Endothelial cell (in vitro differentiated cells): Measurements from ENCODE around the gene TTLL9. TPM values are rescaled to one million over a fixed set of nuclear protein-coding genes. Genes with fewer than 3 reads are reported as not detected.

Experiments
- DNase-seq: peaks from one replicate; pipeline ENCODE4 v3.0.0; 2021; ENCODE audit warnings: low spot score
- H3K27ac Mint-ChIP-seq: one replicate; pipeline ENCODE4 v1.8.0; 2021; ENCODE audit warnings: mixed read lengths, inconsistent platforms; ENCODE audit not compliant: unreplicated experiment
- H3K27me3 Mint-ChIP-seq: one replicate; pipeline ENCODE4 v1.8.0; 2021; ENCODE audit warnings: mild to moderate bottlenecking, moderate library complexity, mixed read lengths, inconsistent platforms; ENCODE audit not compliant: unreplicated experiment
- H3K36me3 Mint-ChIP-seq: one replicate; pipeline ENCODE4 v1.8.0; 2021; ENCODE audit warnings: mild to moderate bottlenecking, low read depth, mixed read lengths, inconsistent platforms; ENCODE audit not compliant: unreplicated experiment
- H3K4me1 Mint-ChIP-seq: one replicate; pipeline ENCODE4 v1.8.0; 2021; ENCODE audit warnings: mild to moderate bottlenecking, mixed read lengths, inconsistent platforms; ENCODE audit not compliant: unreplicated experiment
- H3K4me3 Mint-ChIP-seq: one replicate; pipeline ENCODE4 v1.8.0; 2021; ENCODE audit warnings: mild to moderate bottlenecking, mixed read lengths, inconsistent platforms; ENCODE audit not compliant: unreplicated experiment
- H3K9me3 Mint-ChIP-seq: one replicate; pipeline ENCODE4 v1.8.0; 2021; ENCODE audit warnings: mixed read lengths, inconsistent platforms; ENCODE audit not compliant: unreplicated experiment
- total RNA-seq: library from RNA; stranded (reverse); fragmentation: NEBNext Ultra II Directional; extraction: Animal tissue kit (Norgen Biotek cat#: 25700); gene quantifications from one replicate; pipeline ENCODE4 v1.2.1, GENCODE V29; 2021; ENCODE audit not compliant: unreplicated experiment
- TF ChIP-seq, protein P1 (sequence below): fragments of 200-600 bp; sonication (generic); IDR thresholded peaks from one replicate; pipeline ENCODE4 v1.5.0; 2021; ENCODE audit warnings: antibody characterized with exemption; ENCODE audit not compliant: unreplicated experiment

Gene TTLL9
- total RNA-seq, 1 donor from 2014 or later: 0.46 TPM

DNA sequence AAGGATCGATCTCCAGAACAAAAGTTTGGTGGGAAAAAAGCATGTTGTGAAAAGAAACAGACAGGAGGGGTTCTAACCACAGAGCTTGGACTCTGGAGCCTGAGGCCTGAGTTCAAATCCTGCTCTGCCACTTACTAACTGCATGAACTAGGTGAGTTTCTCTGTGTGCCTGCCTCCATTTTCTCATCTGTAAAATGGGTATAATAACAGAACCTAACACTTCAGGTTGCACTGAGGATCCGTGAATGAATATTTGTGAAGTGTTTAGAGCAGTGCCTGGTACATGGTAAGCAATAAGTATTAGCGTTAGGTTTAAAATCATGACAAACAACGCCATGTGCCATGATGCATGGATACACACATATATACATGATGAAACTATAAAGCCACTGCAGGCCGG, 36.6 kb downstream of the TTLL9 start:
- peaks cover 3% of the 10 kb centered on the region for H3K36me3 Mint-ChIP-seq
- peaks cover 4% of the 10 kb centered on the region for H3K4me1 Mint-ChIP-seq
- H3K9me3 Mint-ChIP-seq: no peaks in the 10 kb centered on the region
- DNase-seq: no peak
- TF ChIP-seq, protein P1, sequence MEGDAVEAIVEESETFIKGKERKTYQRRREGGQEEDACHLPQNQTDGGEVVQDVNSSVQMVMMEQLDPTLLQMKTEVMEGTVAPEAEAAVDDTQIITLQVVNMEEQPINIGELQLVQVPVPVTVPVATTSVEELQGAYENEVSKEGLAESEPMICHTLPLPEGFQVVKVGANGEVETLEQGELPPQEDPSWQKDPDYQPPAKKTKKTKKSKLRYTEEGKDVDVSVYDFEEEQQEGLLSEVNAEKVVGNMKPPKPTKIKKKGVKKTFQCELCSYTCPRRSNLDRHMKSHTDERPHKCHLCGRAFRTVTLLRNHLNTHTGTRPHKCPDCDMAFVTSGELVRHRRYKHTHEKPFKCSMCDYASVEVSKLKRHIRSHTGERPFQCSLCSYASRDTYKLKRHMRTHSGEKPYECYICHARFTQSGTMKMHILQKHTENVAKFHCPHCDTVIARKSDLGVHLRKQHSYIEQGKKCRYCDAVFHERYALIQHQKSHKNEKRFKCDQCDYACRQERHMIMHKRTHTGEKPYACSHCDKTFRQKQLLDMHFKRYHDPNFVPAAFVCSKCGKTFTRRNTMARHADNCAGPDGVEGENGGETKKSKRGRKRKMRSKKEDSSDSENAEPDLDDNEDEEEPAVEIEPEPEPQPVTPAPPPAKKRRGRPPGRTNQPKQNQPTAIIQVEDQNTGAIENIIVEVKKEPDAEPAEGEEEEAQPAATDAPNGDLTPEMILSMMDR: no peak
- no peak overlapping the region for H3K27ac Mint-ChIP-seq
- peaks cover 9% of the 10 kb centered on the region for H3K27me3 Mint-ChIP-seq
- H3K4me3 Mint-ChIP-seq: no peak overlapping the region

DNA sequence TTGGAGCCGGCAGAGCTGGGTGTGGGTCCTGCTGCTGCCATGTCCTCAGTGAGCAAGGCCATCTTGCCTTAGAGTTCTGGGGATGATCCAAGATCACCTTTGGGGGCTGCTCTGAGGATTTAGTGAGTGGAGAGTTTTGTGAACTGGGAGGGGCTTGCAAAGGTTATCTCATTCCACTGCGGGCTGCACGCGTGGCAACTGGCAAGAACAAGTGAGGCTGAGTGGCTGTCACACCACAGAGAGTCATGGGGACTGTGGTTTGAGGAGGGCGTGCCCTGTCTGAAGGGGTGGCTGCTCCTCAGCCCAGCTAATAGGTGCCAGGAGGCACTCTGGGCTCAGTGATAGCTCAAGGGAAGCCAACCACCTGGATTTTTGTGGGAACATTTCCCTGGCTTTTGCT, 37.6 kb downstream of the TTLL9 start:
- Mint-ChIP-seq H3K27me3 (peaks cover 11% of the 10 kb centered on the region), H3K27ac (no peak overlapping the region), H3K4me3 (no peak overlapping the region), H3K36me3 (peaks cover 3% of the 10 kb centered on the region), H3K9me3 (no peaks in the 10 kb centered on the region), H3K4me1 (peaks cover 10% of the 10 kb centered on the region)
- TF ChIP-seq, protein P1: no peak
- no peak for DNase-seq

DNA sequence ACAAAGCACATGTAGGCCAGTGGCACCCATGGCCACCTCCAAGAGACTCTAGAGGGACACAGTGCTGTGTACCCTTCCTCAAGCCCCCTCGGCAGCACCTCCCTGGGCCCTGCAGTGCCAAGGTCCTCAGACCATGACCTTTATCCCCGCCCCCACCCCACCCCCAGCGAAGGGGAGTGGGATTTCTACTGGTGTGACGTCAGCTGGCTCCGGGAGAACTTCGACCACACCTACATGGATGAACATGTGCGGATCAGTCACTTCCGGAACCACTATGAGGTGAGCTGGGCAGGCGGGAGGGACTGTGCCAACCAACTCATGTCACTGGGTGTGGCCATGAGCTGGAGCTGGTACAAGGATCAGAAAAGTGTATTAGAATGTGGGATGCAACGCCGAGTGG, 38.0 kb downstream of the TTLL9 start:
- H3K4me3 Mint-ChIP-seq: no peak overlapping the region
- H3K4me1 Mint-ChIP-seq: peaks cover 10% of the 10 kb centered on the region
- peaks cover 3% of the 10 kb centered on the region for H3K36me3 Mint-ChIP-seq
- TF ChIP-seq, protein P1: no peak
- H3K27me3 Mint-ChIP-seq: peaks cover 11% of the 10 kb centered on the region
- DNase-seq: no peak
- H3K27ac Mint-ChIP-seq: no peak overlapping the region
- no peaks in the 10 kb centered on the region for H3K9me3 Mint-ChIP-seq

GRCh38 chr20:31909253-31910070, 39.0 kb downstream of the TTLL9 start:
- Mint-ChIP-seq H3K9me3 (no peaks in the 10 kb centered on the region), H3K36me3 (peaks cover 3% of the 10 kb centered on the region), H3K4me3 (no peak overlapping the region), H3K4me1 (peaks cover 10% of the 10 kb centered on the region), H3K27me3 (peaks cover 11% of the 10 kb centered on the region), H3K27ac (no peak overlapping the region)
- no peak for DNase-seq
- TF ChIP-seq, protein P1: no peak

- Mint-ChIP-seq H3K4me3 (no peak overlapping the region), H3K27me3 (peaks cover 11% of the 10 kb centered on the region), H3K36me3 (peaks cover 3% of the 10 kb centered on the region), H3K27ac (no peak overlapping the region), H3K9me3 (no peaks in the 10 kb centered on the region), H3K4me1 (peaks cover 10% of the 10 kb centered on the region)
- no peak for DNase-seq
- TF ChIP-seq, protein P1: no peak
Observed at GRCh38 chr20:31910071-31910803, 39.8 kb downstream of the TTLL9 start.
